Cardiac muscle cell (in vitro differentiated cells and primary cell): ENCODE data around the gene MIEN1. TPM values are rescaled to one million over a fixed set of nuclear protein-coding genes. Genes with fewer than 3 reads are reported as not detected.

Experiments used
- DNase-seq, 2 donors: peaks; one replicate each; pipeline versions ENCODE4 v3.0.0 to v3.0.0-alpha.2; 2010 to 2017; ENCODE audit warnings: low read depth in 1 of 2, low spot score in 1 of 2
- H3K27ac ChIP-seq: fragments of 200-600 bp; sonication (generic); 2 replicates; pipeline ENCODE4 v1.5.1; 2016
- H3K27me3 ChIP-seq: fragments of 200-600 bp; sonication (generic); 2 replicates; pipeline ENCODE4 v1.6.0; 2016; ENCODE audit warnings: control low read depth
- H3K36me3 ChIP-seq: fragments of 200-600 bp; sonication (generic); 2 replicates; pipeline ENCODE4 v1.5.1; 2016; ENCODE audit warnings: control low read depth
- H3K4me1 ChIP-seq: fragments of 200-600 bp; sonication (generic); 2 replicates; pipeline ENCODE4 v1.8.1; 2017; ENCODE audit warnings: low read depth, mild to moderate bottlenecking, mixed run types
- H3K4me3 ChIP-seq: fragments of 200-600 bp; sonication (generic); 2 replicates; pipeline ENCODE4 v1.5.1; 2016; ENCODE audit warnings: mild to moderate bottlenecking
- H3K9me3 ChIP-seq: fragments of 200-600 bp; sonication (generic); 2 replicates; pipeline ENCODE4 v1.5.1; 2017; ENCODE audit warnings: low read depth, mild to moderate bottlenecking, control low read depth
- CTCF ChIP-seq: IDR thresholded peaks from 2 replicates; pipeline ENCODE4 v1.5.1; 2012; ENCODE audit warnings: low read depth, mild to moderate bottlenecking, low read length
- polyA plus RNA-seq: library from polyadenylated mRNA; unstranded; fragments of >200 nt; fragmentation: Nextera tagmentation; extraction: Ambion mirVana; gene quantifications from 2 replicates; pipeline ENCODE4 v1.2.1, GENCODE V29; 2016
- total RNA-seq: library from RNA; depleted of rRNA; stranded (reverse); fragments of >200 nt; gene quantifications from 2 replicates; pipeline ENCODE4 v1.2.3, GENCODE V29; 2016

MIEN1 gene
- 31.6 and 64.3 TPM in 2 replicates for total RNA-seq
- 87.8 and 104 TPM in 2 replicates for polyA plus RNA-seq

- H3K36me3 ChIP-seq, result peaks cover 4% of the 10 kb centered on the region
- H3K27ac ChIP-seq, result peak within 1 kb of the TSS; percentile 40
- TF ChIP-seq CTCF, result peak; percentile 82
- no peaks in the 10 kb centered on the region for H3K27me3 ChIP-seq
- peak; percentile 87 to 93 for DNase-seq
- H3K9me3 ChIP-seq, result no peaks in the 10 kb centered on the region
- H3K4me1 ChIP-seq, result no peaks in the 10 kb centered on the region
- H3K4me3 ChIP-seq, result peak within 1 kb of the TSS; percentile 46
Observed at GRCh38 chr17:39730095-39730921, at the start of gene MIEN1. Gene MIEN1, minus strand, starts transcription at chr17:39730532. Its CDS starts 37 bp downstream, at chr17:39730495.

GRCh38 chr17:39777534-39778365, 47.4 kb upstream of the MIEN1 start:
- H3K36me3 ChIP-seq, result no peaks in the 10 kb centered on the region
- no peaks in the 10 kb centered on the region for H3K9me3 ChIP-seq
- no peak overlapping the region for H3K27ac ChIP-seq
- H3K4me1 ChIP-seq, result peaks cover 6% of the 10 kb centered on the region
- no peak for TF ChIP-seq CTCF
- no peaks in the 10 kb centered on the region for H3K27me3 ChIP-seq
- DNase-seq, result no peak
- no peak overlapping the region for H3K4me3 ChIP-seq

GRCh38 chr17:39776252-39776651, 45.9 kb upstream of the MIEN1 start:
- Histone ChIP-seq H3K4me3 (no peak overlapping the region), H3K4me1 (peaks cover 6% of the 10 kb centered on the region), H3K36me3 (no peaks in the 10 kb centered on the region), H3K9me3 (no peaks in the 10 kb centered on the region), H3K27ac (no peak overlapping the region), H3K27me3 (no peaks in the 10 kb centered on the region)
- TF ChIP-seq CTCF, result no peak
- DNase-seq, result no peak

- TF ChIP-seq CTCF, result no peak
- H3K27ac ChIP-seq, result no peak overlapping the region
- H3K4me1 ChIP-seq, result peaks cover 6% of the 10 kb centered on the region
- H3K4me3 ChIP-seq, result no peak overlapping the region
- DNase-seq, result no peak
- no peaks in the 10 kb centered on the region for H3K9me3 ChIP-seq
- no peaks in the 10 kb centered on the region for H3K36me3 ChIP-seq
- H3K27me3 ChIP-seq, result no peaks in the 10 kb centered on the region
Observed at GRCh38 chr17:39775031-39775430, 44.7 kb upstream of the MIEN1 start.

GRCh38 chr17:39774047-39774446, 43.7 kb upstream of the MIEN1 start:
- no peak for TF ChIP-seq CTCF
- peaks cover 6% of the 10 kb centered on the region for H3K4me1 ChIP-seq
- no peaks in the 10 kb centered on the region for H3K36me3 ChIP-seq
- no peak overlapping the region for H3K4me3 ChIP-seq
- no peaks in the 10 kb centered on the region for H3K9me3 ChIP-seq
- no peak for DNase-seq
- no peak overlapping the region for H3K27ac ChIP-seq
- H3K27me3 ChIP-seq, result no peaks in the 10 kb centered on the region
